ENCODE measurements around the gene ZNF362.
"Not testable (repeated sequence)": the region's sequence is repeated elsewhere in the genome, so short reads cannot be mapped to it uniquely, and the experiment has no call there.

The ZNF362 gene

GRCh38 chr1:33302325-33302724, 46.0 kb downstream of the ZNF362 start:
- Histone ChIP-seq H3K27me3 (ENCODE audit: insufficient read depth, low read length) (peaks cover 23% of the 10 kb centered on the region), H3K9ac (ENCODE audit: low read depth, low read length) (no peak overlapping the region), H3K27ac (ENCODE audit: low read length) (no peak overlapping the region), H3K36me3 (ENCODE audit: insufficient read depth, low read depth, low read length) (peaks cover 16% of the 10 kb centered on the region), H3K4me3 (ENCODE audit: low read length) (no peak overlapping the region), H3K9me3 (ENCODE audit: insufficient read depth, low read depth, low read length) (no peaks in the 10 kb centered on the region), H3K4me1 (ENCODE audit: insufficient read depth, low read length) (no peaks in the 10 kb centered on the region; the same call in 1 of the 2 replicates)

- Histone ChIP-seq H3K27me3 (ENCODE audit: insufficient read depth, low read length) (peaks cover 23% of the 10 kb centered on the region), H3K4me1 (ENCODE audit: insufficient read depth, low read length) (no peaks in the 10 kb centered on the region; the same call in 1 of the 2 replicates)
Observed at GRCh38 chr1:33305016-33305415, 48.7 kb downstream of the ZNF362 start.

GRCh38 chr1:33305816-33306652, 49.7 kb downstream of the ZNF362 start:
- H3K36me3 ChIP-seq (ENCODE audit: insufficient read depth, low read depth, low read length) = no peaks in the 10 kb centered on the region

More at GRCh38 chr1:33305016-33305415, 48.7 kb downstream of the ZNF362 start:
- no peaks in the 10 kb centered on the region for H3K9me3 ChIP-seq (ENCODE audit: insufficient read depth, low read depth, low read length)
- H3K36me3 ChIP-seq (ENCODE audit: insufficient read depth, low read depth, low read length) = no peaks in the 10 kb centered on the region
- no peak overlapping the region for H3K9ac ChIP-seq (ENCODE audit: low read depth, low read length)
- no peak overlapping the region for H3K4me3 ChIP-seq (ENCODE audit: low read length)
- no peak overlapping the region for H3K27ac ChIP-seq (ENCODE audit: low read length)

GRCh38 chr1:33306653-33307493, 50.6 kb downstream of the ZNF362 start:
- no peak overlapping the region for H3K27ac ChIP-seq (ENCODE audit: low read length)
- peaks cover 23% of the 10 kb centered on the region for H3K27me3 ChIP-seq (ENCODE audit: insufficient read depth, low read length)
- H3K4me3 ChIP-seq (ENCODE audit: low read length) = peak overlapping the region; percentile 38; the same call in 1 of the 2 replicates
- no peaks in the 10 kb centered on the region for H3K36me3 ChIP-seq (ENCODE audit: insufficient read depth, low read depth, low read length)
- H3K4me1 ChIP-seq (ENCODE audit: insufficient read depth, low read length) = no peaks in the 10 kb centered on the region
- no peaks in the 10 kb centered on the region for H3K9me3 ChIP-seq (ENCODE audit: insufficient read depth, low read depth, low read length)
- no peak overlapping the region for H3K9ac ChIP-seq (ENCODE audit: low read depth, low read length)

More at GRCh38 chr1:33305816-33306652, 49.7 kb downstream of the ZNF362 start:
- H3K4me3 ChIP-seq (ENCODE audit: low read length) = peak overlapping the region; percentile 38; the same call in 1 of the 2 replicates
- peaks cover 23% of the 10 kb centered on the region for H3K27me3 ChIP-seq (ENCODE audit: insufficient read depth, low read length)
- H3K27ac ChIP-seq (ENCODE audit: low read length) = no peak overlapping the region
- no peak overlapping the region for H3K9ac ChIP-seq (ENCODE audit: low read depth, low read length)
- H3K4me1 ChIP-seq (ENCODE audit: insufficient read depth, low read length) = no peaks in the 10 kb centered on the region
- no peaks in the 10 kb centered on the region for H3K9me3 ChIP-seq (ENCODE audit: insufficient read depth, low read depth, low read length)

GRCh38 chr1:33307494-33307864, 51.2 kb downstream of the ZNF362 start:
- H3K27ac ChIP-seq (ENCODE audit: low read length) = no peak overlapping the region
- H3K4me1 ChIP-seq (ENCODE audit: insufficient read depth, low read length) = no peaks in the 10 kb centered on the region
- peaks cover 23% of the 10 kb centered on the region for H3K27me3 ChIP-seq (ENCODE audit: insufficient read depth, low read length)
- no peak overlapping the region for H3K9ac ChIP-seq (ENCODE audit: low read depth, low read length)
- no peaks in the 10 kb centered on the region for H3K9me3 ChIP-seq (ENCODE audit: insufficient read depth, low read depth, low read length)
- H3K4me3 ChIP-seq (ENCODE audit: low read length) = no peak overlapping the region
- H3K36me3 ChIP-seq (ENCODE audit: insufficient read depth, low read depth, low read length) = no peaks in the 10 kb centered on the region

GRCh38 chr1:33309351-33309750, 53.1 kb downstream of the ZNF362 start:
- H3K4me1 ChIP-seq (ENCODE audit: insufficient read depth, low read length); H3K9ac ChIP-seq (ENCODE audit: low read depth, low read length); H3K9me3 ChIP-seq (ENCODE audit: insufficient read depth, low read depth, low read length); H3K36me3 ChIP-seq (ENCODE audit: insufficient read depth, low read depth, low read length); H3K27ac ChIP-seq (ENCODE audit: low read length); H3K4me3 ChIP-seq (ENCODE audit: low read length): not testable (repeated sequence)
- H3K27me3 ChIP-seq (ENCODE audit: insufficient read depth, low read length) = peaks cover 23% of the 10 kb centered on the region

GRCh38 chr1:33310702-33311101, 54.4 kb downstream of the ZNF362 start:
- no peaks in the 10 kb centered on the region for H3K9me3 ChIP-seq (ENCODE audit: insufficient read depth, low read depth, low read length)
- H3K27me3 ChIP-seq (ENCODE audit: insufficient read depth, low read length) = peaks cover 16% of the 10 kb centered on the region
- no peaks in the 10 kb centered on the region for H3K4me1 ChIP-seq (ENCODE audit: insufficient read depth, low read length)
- H3K27ac ChIP-seq (ENCODE audit: low read length) = no peak overlapping the region
- H3K36me3 ChIP-seq (ENCODE audit: insufficient read depth, low read depth, low read length) = no peaks in the 10 kb centered on the region
- H3K9ac ChIP-seq (ENCODE audit: low read depth, low read length) = no peak overlapping the region
- no peak overlapping the region for H3K4me3 ChIP-seq (ENCODE audit: low read length)

GRCh38 chr1:33311706-33312412, 55.6 kb downstream of the ZNF362 start:
- H3K27me3 ChIP-seq (ENCODE audit: insufficient read depth, low read length) = peaks cover 4% of the 10 kb centered on the region; the same call in 1 of the 2 replicates
- no peaks in the 10 kb centered on the region for H3K36me3 ChIP-seq (ENCODE audit: insufficient read depth, low read depth, low read length)
- no peak overlapping the region for H3K9ac ChIP-seq (ENCODE audit: low read depth, low read length)
- H3K4me1 ChIP-seq (ENCODE audit: insufficient read depth, low read length) = no peaks in the 10 kb centered on the region
- no peak overlapping the region for H3K4me3 ChIP-seq (ENCODE audit: low read length)
- H3K27ac ChIP-seq (ENCODE audit: low read length) = no peak overlapping the region
- no peaks in the 10 kb centered on the region for H3K9me3 ChIP-seq (ENCODE audit: insufficient read depth, low read depth, low read length)

GRCh38 chr1:33312413-33312749, 56.1 kb downstream of the ZNF362 start:
- H3K36me3 ChIP-seq (ENCODE audit: insufficient read depth, low read depth, low read length) = no peaks in the 10 kb centered on the region
- H3K27me3 ChIP-seq (ENCODE audit: insufficient read depth, low read length) = no peaks in the 10 kb centered on the region
- H3K4me1 ChIP-seq (ENCODE audit: insufficient read depth, low read length) = no peaks in the 10 kb centered on the region
- H3K27ac ChIP-seq (ENCODE audit: low read length) = no peak overlapping the region
- no peak overlapping the region for H3K4me3 ChIP-seq (ENCODE audit: low read length)
- no peaks in the 10 kb centered on the region for H3K9me3 ChIP-seq (ENCODE audit: insufficient read depth, low read depth, low read length)
- H3K9ac ChIP-seq (ENCODE audit: low read depth, low read length) = no peak overlapping the region

- Histone ChIP-seq H3K9ac (ENCODE audit: low read depth, low read length) (no peak overlapping the region), H3K4me3 (ENCODE audit: low read length) (no peak overlapping the region), H3K9me3 (ENCODE audit: insufficient read depth, low read depth, low read length) (no peaks in the 10 kb centered on the region), H3K27me3 (ENCODE audit: insufficient read depth, low read length) (no peaks in the 10 kb centered on the region), H3K4me1 (ENCODE audit: insufficient read depth, low read length) (no peaks in the 10 kb centered on the region), H3K36me3 (ENCODE audit: insufficient read depth, low read depth, low read length) (no peaks in the 10 kb centered on the region), H3K27ac (ENCODE audit: low read length) (no peak overlapping the region)
Observed at GRCh38 chr1:33314416-33314815, 58.1 kb downstream of the ZNF362 start.

- Histone ChIP-seq H3K4me1 (ENCODE audit: insufficient read depth, low read length) (no peaks in the 10 kb centered on the region), H3K9ac (ENCODE audit: low read depth, low read length) (no peak overlapping the region), H3K9me3 (ENCODE audit: insufficient read depth, low read depth, low read length) (no peaks in the 10 kb centered on the region), H3K36me3 (ENCODE audit: insufficient read depth, low read depth, low read length) (no peaks in the 10 kb centered on the region), H3K27ac (ENCODE audit: low read length) (no peak overlapping the region), H3K4me3 (ENCODE audit: low read length) (no peak overlapping the region), H3K27me3 (ENCODE audit: insufficient read depth, low read length) (no peaks in the 10 kb centered on the region; the same call in 1 of the 2 replicates)
Observed at GRCh38 chr1:33316601-33317000, 60.3 kb downstream of the ZNF362 start.

All from iPS-20b (cell line).